ENCODE results near the gene SLC22A5.

Gene SLC22A5

DNA sequence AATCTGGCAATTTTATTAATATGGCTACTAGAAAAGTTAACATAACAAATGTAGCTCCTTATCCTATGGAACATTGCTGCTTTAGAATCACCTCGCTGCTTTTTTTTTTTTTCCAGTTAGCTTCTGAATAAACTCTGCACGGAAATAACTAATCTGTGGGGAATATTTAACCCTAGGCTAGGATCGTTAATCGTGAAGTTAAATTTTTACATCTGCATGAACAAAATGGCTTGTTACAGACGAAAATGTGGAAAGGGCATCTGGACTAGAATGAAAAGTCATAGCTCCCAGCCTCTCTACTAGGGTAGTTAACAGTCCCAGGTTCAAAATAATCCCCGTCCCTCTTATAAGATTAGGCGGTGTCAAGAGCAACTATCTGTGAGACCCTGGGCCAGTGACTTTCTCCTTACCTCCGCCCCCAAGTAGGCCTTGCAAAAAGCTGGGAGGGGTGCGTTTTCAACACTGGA, 470 bp upstream of the SLC22A5 start:
- ChIA-PET POLR2A (interaction anchor here (0.7 to 6.0 kb wide), 9 partner anchors 9 to 127 kb away, joined by 3 to 52 read pairs (median 4); partner anchors contain the start of genes IRF1 and SLC22A4), CTCF (interaction anchor here (0.6 to 3.5 kb wide), 8 partner anchors 18 to 900 kb away, joined by 3 to 16 read pairs (median 3); partner anchors contain the start of gene SLC22A4)
- Histone ChIP-seq H3K4me1 (ENCODE audit: control insufficient read depth, insufficient read depth, low read length) (no peaks in the 10 kb centered on the region), H3K36me3 (ENCODE audit: control insufficient read depth in 2 of 2, insufficient read depth in 1 of 2, low read length in 2 of 2) (peaks cover 4 to 23% of the 10 kb centered on the region in 2 experiments; a peak in 2 of 3 replicates), H3K4me3 (ENCODE audit: low read depth, low read length) (peak overlapping the region; percentile 78), H3K9me3 (ENCODE audit: control insufficient read depth, insufficient read depth, low read depth, low read length) (no peaks in the 10 kb centered on the region), H3K27ac (ENCODE audit: extremely low read depth, low read depth, low read length) (peak overlapping the region; percentile 65)
- TF ChIP-seq ZNF560 (tag by site-specific recombination; IDR thresholded peaks at IDR 0.05; ENCODE audit: borderline replicate concordance) (no peak), ZNF335 (tag by site-specific recombination; conservative IDR thresholded peaks at IDR 0.05) (no peak; the same call in none of the 2 replicates), HOXA7 (CRISPR knock-in tag; IDR thresholded peaks at IDR 0.05; ENCODE audit: borderline replicate concordance) (no peak), ZBTB7A (tag by site-specific recombination; IDR thresholded peaks at IDR 0.05; ENCODE audit: low read depth) (no peak), EGR2 (tag by site-specific recombination; IDR thresholded peaks at IDR 0.05; ENCODE audit: low read depth) (0 out of 2 replicates have a peak, but pooled peaks have one; percentile 14), ZNF768 (tag by site-specific recombination; IDR thresholded peaks at IDR 0.05) (no peak), ZNF624 (tag by site-specific recombination; IDR thresholded peaks at IDR 0.05) (no peak), KLF7 (tag by site-specific recombination; IDR thresholded peaks at IDR 0.05; ENCODE audit: borderline replicate concordance) (peak; percentile 57; the same call in 1 of the 2 replicates), ZNF24 (tag by site-specific recombination; IDR thresholded peaks at IDR 0.05) (no peak), KLF9 (tag by site-specific recombination; IDR thresholded peaks at IDR 0.05; ENCODE audit: low read depth) (no peak), ZNF530 (tag by site-specific recombination; IDR thresholded peaks at IDR 0.05; ENCODE audit: low read depth) (no peak), ZEB2 (tag by site-specific recombination; IDR thresholded peaks at IDR 0.05) (peak; percentile 18; the same call in 1 of the 2 replicates), ZNF549 (tag by site-specific recombination; IDR thresholded peaks at IDR 0.05) (no peak), ZNF114 (tag by site-specific recombination; IDR thresholded peaks at IDR 0.05) (no peak), SP7 (tag by site-specific recombination; IDR thresholded peaks at IDR 0.05) (no peak), ZSCAN30 (tag by site-specific recombination; IDR thresholded peaks at IDR 0.05) (no peak), ZNF600 (tag by site-specific recombination; IDR thresholded peaks at IDR 0.05) (no peak), ZNF2 (tag by site-specific recombination; IDR thresholded peaks at IDR 0.05) (peak; percentile 40; the same call in 1 of the 2 replicates), ZNF341 (tag by site-specific recombination; IDR thresholded peaks at IDR 0.05; ENCODE audit: low read depth) (peak; percentile 67), ZNF785 (tag by site-specific recombination; IDR thresholded peaks at IDR 0.05) (no peak)
- TF ChIP-seq, protein P1, sequence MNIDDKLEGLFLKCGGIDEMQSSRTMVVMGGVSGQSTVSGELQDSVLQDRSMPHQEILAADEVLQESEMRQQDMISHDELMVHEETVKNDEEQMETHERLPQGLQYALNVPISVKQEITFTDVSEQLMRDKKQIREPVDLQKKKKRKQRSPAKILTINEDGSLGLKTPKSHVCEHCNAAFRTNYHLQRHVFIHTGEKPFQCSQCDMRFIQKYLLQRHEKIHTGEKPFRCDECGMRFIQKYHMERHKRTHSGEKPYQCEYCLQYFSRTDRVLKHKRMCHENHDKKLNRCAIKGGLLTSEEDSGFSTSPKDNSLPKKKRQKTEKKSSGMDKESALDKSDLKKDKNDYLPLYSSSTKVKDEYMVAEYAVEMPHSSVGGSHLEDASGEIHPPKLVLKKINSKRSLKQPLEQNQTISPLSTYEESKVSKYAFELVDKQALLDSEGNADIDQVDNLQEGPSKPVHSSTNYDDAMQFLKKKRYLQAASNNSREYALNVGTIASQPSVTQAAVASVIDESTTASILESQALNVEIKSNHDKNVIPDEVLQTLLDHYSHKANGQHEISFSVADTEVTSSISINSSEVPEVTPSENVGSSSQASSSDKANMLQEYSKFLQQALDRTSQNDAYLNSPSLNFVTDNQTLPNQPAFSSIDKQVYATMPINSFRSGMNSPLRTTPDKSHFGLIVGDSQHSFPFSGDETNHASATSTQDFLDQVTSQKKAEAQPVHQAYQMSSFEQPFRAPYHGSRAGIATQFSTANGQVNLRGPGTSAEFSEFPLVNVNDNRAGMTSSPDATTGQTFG (tag by site-specific recombination; IDR thresholded peaks at IDR 0.05; ENCODE audit: borderline replicate concordance): no peak
- TF ChIP-seq, protein P2, sequence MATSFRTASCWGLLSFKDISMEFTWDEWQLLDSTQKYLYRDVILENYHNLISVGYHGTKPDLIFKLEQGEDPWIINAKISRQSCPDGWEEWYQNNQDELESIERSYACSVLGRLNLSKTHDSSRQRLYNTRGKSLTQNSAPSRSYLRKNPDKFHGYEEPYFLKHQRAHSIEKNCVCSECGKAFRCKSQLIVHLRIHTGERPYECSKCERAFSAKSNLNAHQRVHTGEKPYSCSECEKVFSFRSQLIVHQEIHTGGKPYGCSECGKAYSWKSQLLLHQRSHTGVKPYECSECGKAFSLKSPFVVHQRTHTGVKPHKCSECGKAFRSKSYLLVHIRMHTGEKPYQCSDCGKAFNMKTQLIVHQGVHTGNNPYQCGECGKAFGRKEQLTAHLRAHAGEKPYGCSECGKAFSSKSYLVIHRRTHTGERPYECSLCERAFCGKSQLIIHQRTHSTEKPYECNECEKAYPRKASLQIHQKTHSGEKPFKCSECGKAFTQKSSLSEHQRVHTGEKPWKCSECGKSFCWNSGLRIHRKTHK (tag by site-specific recombination; IDR thresholded peaks at IDR 0.05): no peak
- TF ChIP-seq, protein P3, sequence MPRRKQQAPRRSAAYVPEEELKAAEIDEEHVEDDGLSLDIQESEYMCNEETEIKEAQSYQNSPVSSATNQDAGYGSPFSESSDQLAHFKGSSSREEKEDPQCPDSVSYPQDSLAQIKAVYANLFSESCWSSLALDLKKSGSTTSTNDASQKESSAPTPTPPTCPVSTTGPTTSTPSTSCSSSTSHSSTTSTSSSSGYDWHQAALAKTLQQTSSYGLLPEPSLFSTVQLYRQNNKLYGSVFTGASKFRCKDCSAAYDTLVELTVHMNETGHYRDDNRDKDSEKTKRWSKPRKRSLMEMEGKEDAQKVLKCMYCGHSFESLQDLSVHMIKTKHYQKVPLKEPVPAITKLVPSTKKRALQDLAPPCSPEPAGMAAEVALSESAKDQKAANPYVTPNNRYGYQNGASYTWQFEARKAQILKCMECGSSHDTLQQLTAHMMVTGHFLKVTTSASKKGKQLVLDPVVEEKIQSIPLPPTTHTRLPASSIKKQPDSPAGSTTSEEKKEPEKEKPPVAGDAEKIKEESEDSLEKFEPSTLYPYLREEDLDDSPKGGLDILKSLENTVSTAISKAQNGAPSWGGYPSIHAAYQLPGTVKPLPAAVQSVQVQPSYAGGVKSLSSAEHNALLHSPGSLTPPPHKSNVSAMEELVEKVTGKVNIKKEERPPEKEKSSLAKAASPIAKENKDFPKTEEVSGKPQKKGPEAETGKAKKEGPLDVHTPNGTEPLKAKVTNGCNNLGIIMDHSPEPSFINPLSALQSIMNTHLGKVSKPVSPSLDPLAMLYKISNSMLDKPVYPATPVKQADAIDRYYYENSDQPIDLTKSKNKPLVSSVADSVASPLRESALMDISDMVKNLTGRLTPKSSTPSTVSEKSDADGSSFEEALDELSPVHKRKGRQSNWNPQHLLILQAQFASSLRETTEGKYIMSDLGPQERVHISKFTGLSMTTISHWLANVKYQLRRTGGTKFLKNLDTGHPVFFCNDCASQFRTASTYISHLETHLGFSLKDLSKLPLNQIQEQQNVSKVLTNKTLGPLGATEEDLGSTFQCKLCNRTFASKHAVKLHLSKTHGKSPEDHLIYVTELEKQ (tag by site-specific recombination; IDR thresholded peaks at IDR 0.05; ENCODE audit: borderline replicate concordance): no peak
- TF ChIP-seq, protein P4, sequence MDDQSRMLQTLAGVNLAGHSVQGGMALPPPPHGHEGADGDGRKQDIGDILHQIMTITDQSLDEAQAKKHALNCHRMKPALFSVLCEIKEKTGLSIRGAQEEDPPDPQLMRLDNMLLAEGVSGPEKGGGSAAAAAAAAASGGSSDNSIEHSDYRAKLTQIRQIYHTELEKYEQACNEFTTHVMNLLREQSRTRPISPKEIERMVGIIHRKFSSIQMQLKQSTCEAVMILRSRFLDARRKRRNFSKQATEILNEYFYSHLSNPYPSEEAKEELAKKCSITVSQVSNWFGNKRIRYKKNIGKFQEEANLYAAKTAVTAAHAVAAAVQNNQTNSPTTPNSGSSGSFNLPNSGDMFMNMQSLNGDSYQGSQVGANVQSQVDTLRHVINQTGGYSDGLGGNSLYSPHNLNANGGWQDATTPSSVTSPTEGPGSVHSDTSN (CRISPR knock-in tag; IDR thresholded peaks at IDR 0.05): no peak
- TF ChIP-seq, protein P5, sequence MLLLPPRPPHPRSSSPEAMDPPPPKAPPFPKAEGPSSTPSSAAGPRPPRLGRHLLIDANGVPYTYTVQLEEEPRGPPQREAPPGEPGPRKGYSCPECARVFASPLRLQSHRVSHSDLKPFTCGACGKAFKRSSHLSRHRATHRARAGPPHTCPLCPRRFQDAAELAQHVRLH (tag by site-specific recombination; IDR thresholded peaks at IDR 0.05): 0 out of 2 replicates have a peak, but pooled peaks have one; percentile 58
- TF ChIP-seq, protein P6, sequence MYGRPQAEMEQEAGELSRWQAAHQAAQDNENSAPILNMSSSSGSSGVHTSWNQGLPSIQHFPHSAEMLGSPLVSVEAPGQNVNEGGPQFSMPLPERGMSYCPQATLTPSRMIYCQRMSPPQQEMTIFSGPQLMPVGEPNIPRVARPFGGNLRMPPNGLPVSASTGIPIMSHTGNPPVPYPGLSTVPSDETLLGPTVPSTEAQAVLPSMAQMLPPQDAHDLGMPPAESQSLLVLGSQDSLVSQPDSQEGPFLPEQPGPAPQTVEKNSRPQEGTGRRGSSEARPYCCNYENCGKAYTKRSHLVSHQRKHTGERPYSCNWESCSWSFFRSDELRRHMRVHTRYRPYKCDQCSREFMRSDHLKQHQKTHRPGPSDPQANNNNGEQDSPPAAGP (tag by site-specific recombination; IDR thresholded peaks at IDR 0.05): no peak

All from HEK293 (cell line).